ENCODE data around the gene SEC63.
"Not testable (repeated sequence)": the region's sequence is repeated elsewhere in the genome, so short reads cannot be mapped to it uniquely, and the experiment has no call there.

DNA sequence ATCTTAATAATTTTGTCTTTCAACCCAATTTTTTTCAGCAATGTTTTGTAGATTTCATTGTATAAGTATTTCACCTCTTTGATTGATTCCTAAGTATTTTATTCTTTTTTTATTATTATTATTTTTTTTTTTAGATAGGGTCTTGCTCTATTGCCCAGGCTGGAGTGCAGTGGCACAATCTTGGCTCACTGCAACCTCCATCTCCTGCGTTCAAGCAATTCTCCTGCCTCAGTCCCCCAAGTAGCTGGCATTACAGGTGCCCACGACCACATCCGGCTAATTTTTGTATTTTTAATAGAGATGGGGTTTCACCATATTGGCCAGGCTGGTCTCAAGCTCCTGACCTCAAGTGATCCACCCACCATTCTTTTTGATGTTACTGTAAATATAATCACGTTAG lies 97.0 kb downstream of the SEC63 start:
- not testable (repeated sequence) for TF ChIP-seq CTCF (conservative IDR thresholded peaks at IDR 0.05; ENCODE audit: low read length); EZH2phosphoT487 (IDR thresholded peaks at IDR 0.05; ENCODE audit: borderline replicate concordance, low read depth, low read length)
